GM12873 (cell line): ENCODE measurements around the gene MS4A4A.

Experiments used
- TF ChIP-seq, protein P1 (sequence below): IDR thresholded peaks from 2 replicates; pipeline ENCODE4 v1.5.1; 2012; ENCODE audit warnings: low read depth, mild to moderate bottlenecking, moderate library complexity, low read length, control low read depth; ENCODE audit not compliant: insufficient read depth; ENCODE audit errors: missing control alignments

Gene MS4A4A

DNA sequence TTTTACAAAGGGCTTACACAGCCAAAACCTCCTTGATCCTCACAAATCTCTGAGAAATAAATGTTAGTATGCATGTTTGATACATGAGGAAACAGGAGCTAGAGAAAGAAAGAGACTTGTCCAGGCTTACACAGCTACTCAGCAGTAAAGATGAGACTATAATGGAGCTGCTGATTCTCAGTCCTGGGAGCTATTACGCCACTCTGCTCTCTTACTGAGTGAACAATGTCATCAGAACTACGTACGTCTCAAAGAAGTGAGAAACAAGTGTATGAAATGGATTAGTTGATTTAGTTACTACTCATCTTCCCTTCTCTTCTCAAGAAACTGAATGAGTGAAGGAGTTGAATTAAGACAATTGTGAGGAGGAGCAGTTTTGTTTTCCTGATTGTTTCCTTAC, 58.9 kb downstream of the MS4A4A start:
- TF ChIP-seq, protein P1, sequence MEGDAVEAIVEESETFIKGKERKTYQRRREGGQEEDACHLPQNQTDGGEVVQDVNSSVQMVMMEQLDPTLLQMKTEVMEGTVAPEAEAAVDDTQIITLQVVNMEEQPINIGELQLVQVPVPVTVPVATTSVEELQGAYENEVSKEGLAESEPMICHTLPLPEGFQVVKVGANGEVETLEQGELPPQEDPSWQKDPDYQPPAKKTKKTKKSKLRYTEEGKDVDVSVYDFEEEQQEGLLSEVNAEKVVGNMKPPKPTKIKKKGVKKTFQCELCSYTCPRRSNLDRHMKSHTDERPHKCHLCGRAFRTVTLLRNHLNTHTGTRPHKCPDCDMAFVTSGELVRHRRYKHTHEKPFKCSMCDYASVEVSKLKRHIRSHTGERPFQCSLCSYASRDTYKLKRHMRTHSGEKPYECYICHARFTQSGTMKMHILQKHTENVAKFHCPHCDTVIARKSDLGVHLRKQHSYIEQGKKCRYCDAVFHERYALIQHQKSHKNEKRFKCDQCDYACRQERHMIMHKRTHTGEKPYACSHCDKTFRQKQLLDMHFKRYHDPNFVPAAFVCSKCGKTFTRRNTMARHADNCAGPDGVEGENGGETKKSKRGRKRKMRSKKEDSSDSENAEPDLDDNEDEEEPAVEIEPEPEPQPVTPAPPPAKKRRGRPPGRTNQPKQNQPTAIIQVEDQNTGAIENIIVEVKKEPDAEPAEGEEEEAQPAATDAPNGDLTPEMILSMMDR, result no peak

DNA sequence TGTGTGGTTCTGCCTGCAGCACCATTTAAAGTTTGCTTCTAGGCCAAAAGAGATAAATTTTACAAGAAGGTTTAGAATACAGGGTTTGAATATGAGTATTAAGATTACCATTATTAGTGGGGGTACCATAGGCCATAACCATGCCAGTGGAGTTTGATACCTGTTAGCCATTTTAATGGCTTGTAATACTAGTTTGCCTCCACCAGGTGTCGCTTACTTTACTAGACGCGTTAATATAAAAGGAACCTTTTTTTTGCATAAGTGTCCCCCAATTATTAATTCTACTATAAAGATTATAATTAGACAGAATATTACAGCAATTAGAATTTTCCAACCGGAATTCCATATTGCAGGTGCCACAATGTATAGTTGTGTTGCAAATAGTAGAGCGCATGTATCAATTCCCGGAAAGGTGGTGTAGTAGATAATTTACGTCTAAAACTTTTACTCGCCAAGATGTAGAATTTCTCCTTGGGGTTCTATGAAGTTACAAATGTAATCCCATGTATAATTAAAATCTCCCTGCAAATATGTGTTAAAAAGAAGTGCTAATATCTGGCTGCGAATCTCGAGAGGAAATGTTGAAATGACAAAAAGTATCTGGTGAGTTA, 62.7 kb downstream of the MS4A4A start:
- TF ChIP-seq, protein P1, result peak; percentile 64

DNA sequence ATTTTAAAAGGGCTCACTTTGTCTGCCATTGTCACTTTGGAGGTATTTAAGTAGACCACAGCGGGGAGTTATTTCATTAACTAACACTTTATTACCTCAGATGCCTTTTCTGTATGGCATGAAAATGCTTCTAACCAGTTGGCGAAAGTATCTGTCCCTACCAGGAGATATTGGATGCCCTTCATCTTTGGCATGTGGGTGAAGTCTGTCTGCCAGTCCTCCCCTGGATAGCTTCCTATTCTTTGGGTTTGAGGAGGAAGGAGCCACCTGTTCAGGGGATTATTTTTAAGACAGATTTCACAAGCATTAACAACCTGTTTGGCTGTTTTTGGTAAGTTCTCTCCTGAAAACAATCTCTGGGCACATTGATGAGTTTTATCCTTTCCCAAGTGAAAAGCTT, 63.7 kb downstream of the MS4A4A start:
- TF ChIP-seq, protein P1, result no peak

DNA sequence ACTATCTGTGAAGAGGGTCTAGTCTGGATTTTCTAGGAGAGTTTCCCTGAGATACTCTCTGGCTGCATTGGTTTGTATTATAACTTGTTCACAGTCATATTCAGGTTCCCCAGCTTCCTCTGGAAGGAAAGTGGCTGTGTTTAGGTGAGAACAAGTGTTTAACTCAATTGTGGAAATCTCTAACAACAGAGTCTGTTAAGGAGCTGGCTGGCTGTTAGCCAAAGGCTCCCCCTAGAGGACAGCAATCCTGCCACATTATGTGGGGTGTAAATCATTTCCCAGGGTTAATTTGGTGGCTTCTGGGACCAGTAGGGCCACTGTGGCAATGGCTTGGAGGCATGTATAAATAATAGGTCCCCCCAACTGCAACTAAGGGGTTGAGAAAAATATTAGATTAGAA, 65.0 kb downstream of the MS4A4A start:
- TF ChIP-seq, protein P1, result peak; percentile 75

DNA sequence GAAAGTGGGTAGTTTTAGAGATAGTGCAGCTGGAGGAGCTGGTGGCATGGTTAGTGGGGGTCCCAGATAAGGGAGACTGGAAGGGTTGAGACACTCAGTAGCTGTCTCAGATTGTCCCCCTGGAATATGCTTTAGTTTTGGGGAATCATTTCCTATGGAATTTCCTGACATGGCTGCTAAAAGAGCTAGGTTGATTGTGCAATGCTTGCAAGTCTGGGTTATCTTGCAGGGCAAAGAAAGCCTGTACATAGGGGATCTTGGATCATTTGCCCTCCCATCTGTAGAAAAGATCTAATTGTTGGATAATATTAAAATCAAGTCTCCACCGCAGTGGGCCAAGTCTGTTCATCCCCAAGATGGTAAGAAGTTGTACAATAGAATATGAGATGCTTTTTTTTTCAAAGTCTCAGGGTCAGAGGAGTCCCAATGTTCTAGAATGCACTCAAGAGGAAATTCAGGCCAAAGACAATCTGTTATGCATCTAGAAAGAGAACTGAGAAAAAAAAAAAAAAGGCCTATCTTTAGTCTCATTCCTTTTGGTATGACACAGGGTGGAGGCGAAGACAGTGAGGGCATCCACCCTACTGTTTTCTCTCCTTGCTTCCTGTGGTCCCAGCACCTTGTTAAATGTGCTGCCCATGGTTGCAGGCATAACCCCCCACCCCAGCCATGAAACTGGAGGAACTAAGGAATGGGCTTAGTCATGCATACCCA, 66.8 kb downstream of the MS4A4A start:
- TF ChIP-seq, protein P1, result no peak

DNA sequence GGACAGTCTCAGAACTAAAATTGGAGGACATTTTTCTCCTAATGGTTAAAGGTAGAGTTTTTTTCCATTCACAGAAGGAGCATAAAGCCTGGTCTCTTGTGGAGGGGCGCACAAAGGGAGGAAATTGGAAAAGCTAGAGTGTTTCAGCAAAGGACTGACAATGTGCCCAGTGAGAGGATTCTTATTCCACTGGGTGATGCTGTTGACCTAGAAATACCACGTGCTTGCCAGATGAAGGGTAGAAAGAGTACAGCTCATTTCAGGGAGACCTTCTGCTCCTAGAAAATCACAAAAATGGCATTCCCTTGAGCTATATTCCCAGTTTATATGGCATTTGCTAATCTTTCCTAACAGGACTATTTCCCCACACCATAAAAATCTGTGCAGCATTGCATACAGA, 67.7 kb downstream of the MS4A4A start:
- TF ChIP-seq, protein P1, result peak; percentile 48

DNA sequence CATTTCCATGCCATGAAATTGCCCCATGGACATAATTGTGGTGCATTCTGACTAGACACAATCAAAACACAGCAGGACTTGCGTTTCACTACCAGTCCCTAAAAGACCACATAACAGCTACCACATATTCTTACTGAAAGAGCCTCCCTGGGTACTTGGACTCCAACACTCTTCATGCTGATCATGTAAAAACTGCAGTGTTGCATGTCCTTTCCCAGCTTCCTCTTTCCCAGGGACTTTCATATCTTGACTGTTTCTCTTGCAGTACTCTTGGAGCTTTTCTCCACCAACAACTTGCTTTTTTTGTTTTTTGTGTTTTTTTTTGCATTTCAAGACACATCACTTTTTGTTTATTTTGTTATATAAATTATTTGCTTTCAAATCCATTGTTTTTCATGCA, 69.5 kb downstream of the MS4A4A start:
- TF ChIP-seq, protein P1, result no peak
